ENCODE data around the gene UPK3BL2.
"Not testable (repeated sequence)": the region's sequence is repeated elsewhere in the genome, so short reads cannot be mapped to it uniquely, and the experiment has no call there.

GRCh38 chr7:102494473-102495149 is 48.9 kb downstream of the UPK3BL2 start:
- TF ChIP-seq ELK1 (IDR thresholded peaks at IDR 0.05; ENCODE audit: low read depth, low read length); EP300 (IDR thresholded peaks at IDR 0.05); HEYL (CRISPR knock-in tag; IDR thresholded peaks at IDR 0.05); CTCF (IDR thresholded peaks at IDR 0.05); BCL3 (IDR thresholded peaks at IDR 0.05); POLR2A (IDR thresholded peaks at IDR 0.05; ENCODE audit: low read length); CHD4 (IDR thresholded peaks at IDR 0.05; ENCODE audit: borderline replicate concordance); HMGXB4 (CRISPR knock-in tag; IDR thresholded peaks at IDR 0.05; ENCODE audit: borderline replicate concordance); PBX3 (IDR thresholded peaks at IDR 0.05); MAX (IDR thresholded peaks at IDR 0.05); NPAS2 (CRISPR knock-in tag; IDR thresholded peaks at IDR 0.05; ENCODE audit: borderline replicate concordance): not testable (repeated sequence)

All from A549 (cell line).